Activated effector memory CD4-positive, alpha-beta T cell treated with Interleukin-2 at 50 U/mL for 16 hours (primary cell): ENCODE results near the gene PDE8B.
"Not testable (repeated sequence)": the region's sequence is repeated elsewhere in the genome, so short reads cannot be mapped to it uniquely, and the experiment has no call there.

ENCODE experiments used
- DNase-seq: peaks from one replicate; pipeline ENCODE4 v3.0.0-alpha.2; 2020

The PDE8B gene

GRCh38 chr5:77368367-77368766 lies 157.9 kb downstream of the PDE8B start:
- no peak for DNase-seq

- DNase-seq: no peak
These were observed 159.1 kb downstream of the PDE8B start for GRCh38 chr5:77369566-77369965.

GRCh38 chr5:77374686-77375085 lies 164.2 kb downstream of the PDE8B start:
- no peak for DNase-seq

GRCh38 chr5:77376609-77377300 lies 166.3 kb downstream of the PDE8B start:
- no peak for DNase-seq

GRCh38 chr5:77379558-77380061 lies 169.1 kb downstream of the PDE8B start:
- DNase-seq: no peak

- no peak for DNase-seq
These were observed 170.2 kb downstream of the PDE8B start for GRCh38 chr5:77380636-77381035.

GRCh38 chr5:77383336-77383735 lies 172.9 kb downstream of the PDE8B start:
- DNase-seq: not testable (repeated sequence)

- DNase-seq: not testable (repeated sequence)
These were observed 175.9 kb downstream of the PDE8B start for GRCh38 chr5:77386340-77386739.

- no peak for DNase-seq
These were observed 179.3 kb downstream of the PDE8B start for GRCh38 chr5:77389746-77390145.

- DNase-seq: no peak
These were observed 179.7 kb downstream of the PDE8B start for GRCh38 chr5:77390221-77390620.

GRCh38 chr5:77390795-77391194 lies 180.3 kb downstream of the PDE8B start:
- DNase-seq: no peak

- DNase-seq: no peak
These were observed 180.8 kb downstream of the PDE8B start for GRCh38 chr5:77391240-77391765.

GRCh38 chr5:77394064-77394715 lies 183.7 kb downstream of the PDE8B start:
- DNase-seq: no peak

- no peak for DNase-seq
These were observed 185.5 kb downstream of the PDE8B start for GRCh38 chr5:77396017-77396416.

GRCh38 chr5:77397686-77398292 lies 187.3 kb downstream of the PDE8B start:
- no peak for DNase-seq

- DNase-seq: no peak
These were observed 188.0 kb downstream of the PDE8B start for GRCh38 chr5:77398458-77398857.

GRCh38 chr5:77398896-77399295 lies 188.4 kb downstream of the PDE8B start:
- DNase-seq: no peak

- no peak for DNase-seq
These were observed 190.2 kb downstream of the PDE8B start for GRCh38 chr5:77400645-77401044.

- no peak for DNase-seq
These were observed 192.3 kb downstream of the PDE8B start for GRCh38 chr5:77402796-77403195.

GRCh38 chr5:77407152-77407551 lies 196.7 kb downstream of the PDE8B start:
- no peak for DNase-seq

- DNase-seq: no peak
These were observed 199.6 kb downstream of the PDE8B start for GRCh38 chr5:77409870-77410621.

- DNase-seq: no peak
These were observed 202.6 kb downstream of the PDE8B start for GRCh38 chr5:77413049-77413448.

GRCh38 chr5:77418162-77418561 lies 207.7 kb downstream of the PDE8B start:
- no peak for DNase-seq
